HG02840 (cell line): ENCODE results near the gene OR5AK2.
"Not testable (repeated sequence)": the region's sequence is repeated elsewhere in the genome, so short reads cannot be mapped to it uniquely, and the experiment has no call there.

Source experiments
- ATAC-seq: cut with Tn5 transposase; IDR thresholded peaks from one replicate; pipeline ENCODE4 v1.9.1; 2021; ENCODE audit warnings: mild to moderate bottlenecking, moderate library complexity, moderate number of reproducible peaks; ENCODE audit not compliant: unreplicated experiment, low FRiP score

The OR5AK2 gene, protein sequence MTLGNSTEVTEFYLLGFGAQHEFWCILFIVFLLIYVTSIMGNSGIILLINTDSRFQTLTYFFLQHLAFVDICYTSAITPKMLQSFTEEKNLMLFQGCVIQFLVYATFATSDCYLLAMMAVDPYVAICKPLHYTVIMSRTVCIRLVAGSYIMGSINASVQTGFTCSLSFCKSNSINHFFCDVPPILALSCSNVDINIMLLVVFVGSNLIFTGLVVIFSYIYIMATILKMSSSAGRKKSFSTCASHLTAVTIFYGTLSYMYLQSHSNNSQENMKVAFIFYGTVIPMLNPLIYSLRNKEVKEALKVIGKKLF

DNA sequence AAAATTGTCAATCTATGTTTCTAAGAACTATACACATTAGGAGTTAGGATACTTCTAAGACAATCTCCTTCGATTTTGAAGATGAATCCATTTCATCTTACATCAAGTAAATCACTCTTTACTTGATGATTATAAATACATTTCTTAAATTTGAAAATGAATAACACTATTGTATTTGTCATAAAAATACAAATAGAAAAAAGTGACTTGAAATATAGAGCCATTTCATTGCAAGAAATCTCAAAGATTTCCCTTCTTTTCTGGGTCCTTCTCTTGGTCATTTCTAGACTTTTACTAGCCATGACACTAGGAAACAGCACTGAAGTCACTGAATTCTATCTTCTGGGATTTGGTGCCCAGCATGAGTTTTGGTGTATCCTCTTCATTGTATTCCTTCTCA lies at the start of gene OR5AK2:
Gene OR5AK2, plus strand, starts transcription at position 301 of the 400 bp plus-strand sequence. Its CDS starts 0 bp downstream, at position 301.
- ATAC-seq = no peak

GRCh38 chr11:56945526-56945925 lies 43.2 kb upstream of the OR5AK2 start:
- not testable (repeated sequence) for ATAC-seq

GRCh38 chr11:56948991-56949515 lies 39.7 kb upstream of the OR5AK2 start:
- ATAC-seq = no peak

DNA sequence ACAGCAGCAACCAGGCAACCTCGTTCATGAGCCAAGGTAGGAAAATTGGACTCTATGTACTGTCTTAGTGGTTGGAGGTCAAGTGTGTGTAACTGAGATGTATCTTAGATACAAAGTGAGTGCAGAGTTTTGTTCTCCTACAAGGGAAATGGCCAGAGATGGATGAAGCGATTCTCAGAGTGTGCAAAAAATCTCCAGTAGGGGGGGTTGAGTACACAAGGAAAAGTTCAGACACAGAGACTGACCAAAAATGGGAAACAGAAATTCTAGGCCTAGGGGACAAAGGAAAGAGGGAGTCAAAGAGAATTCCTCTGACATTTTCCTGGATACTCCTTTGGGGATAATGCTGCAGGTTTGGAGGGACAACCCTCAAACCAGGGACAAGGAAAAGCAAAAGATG lies 38.2 kb upstream of the OR5AK2 start:
- no peak for ATAC-seq

DNA sequence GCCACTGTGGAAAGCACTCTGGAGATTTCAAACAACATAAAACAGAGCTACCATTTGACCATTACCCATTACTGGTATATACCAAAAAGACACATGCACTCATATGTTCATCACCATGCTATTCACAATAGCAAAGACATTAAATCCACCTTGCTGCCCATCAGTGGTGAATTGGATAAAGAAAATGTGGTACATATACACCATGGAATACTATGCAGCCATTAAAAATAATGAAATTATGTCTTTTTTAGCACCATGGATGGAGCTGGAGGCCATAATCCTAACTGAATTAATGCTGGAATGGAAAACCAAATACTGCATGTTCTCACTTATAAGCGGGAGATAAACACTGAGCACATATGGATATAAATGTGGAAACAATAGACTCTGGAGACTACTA lies 34.8 kb upstream of the OR5AK2 start:
- ATAC-seq = not testable (repeated sequence)

- no peak for ATAC-seq
Measured at GRCh38 chr11:56961609-56962008, 27.1 kb upstream of the OR5AK2 start.

- no peak for ATAC-seq
Measured at GRCh38 chr11:56967726-56968125, 21.0 kb upstream of the OR5AK2 start.

GRCh38 chr11:56968524-56968923 lies 20.2 kb upstream of the OR5AK2 start:
- no peak for ATAC-seq

- no peak for ATAC-seq
Measured at GRCh38 chr11:56977314-56977713, 11.4 kb upstream of the OR5AK2 start.

- no peak for ATAC-seq
Measured at GRCh38 chr11:56990702-56991101, 2.0 kb downstream of the OR5AK2 start.

- no peak for ATAC-seq
Measured at GRCh38 chr11:56994532-56994931, 5.8 kb downstream of the OR5AK2 start.

DNA sequence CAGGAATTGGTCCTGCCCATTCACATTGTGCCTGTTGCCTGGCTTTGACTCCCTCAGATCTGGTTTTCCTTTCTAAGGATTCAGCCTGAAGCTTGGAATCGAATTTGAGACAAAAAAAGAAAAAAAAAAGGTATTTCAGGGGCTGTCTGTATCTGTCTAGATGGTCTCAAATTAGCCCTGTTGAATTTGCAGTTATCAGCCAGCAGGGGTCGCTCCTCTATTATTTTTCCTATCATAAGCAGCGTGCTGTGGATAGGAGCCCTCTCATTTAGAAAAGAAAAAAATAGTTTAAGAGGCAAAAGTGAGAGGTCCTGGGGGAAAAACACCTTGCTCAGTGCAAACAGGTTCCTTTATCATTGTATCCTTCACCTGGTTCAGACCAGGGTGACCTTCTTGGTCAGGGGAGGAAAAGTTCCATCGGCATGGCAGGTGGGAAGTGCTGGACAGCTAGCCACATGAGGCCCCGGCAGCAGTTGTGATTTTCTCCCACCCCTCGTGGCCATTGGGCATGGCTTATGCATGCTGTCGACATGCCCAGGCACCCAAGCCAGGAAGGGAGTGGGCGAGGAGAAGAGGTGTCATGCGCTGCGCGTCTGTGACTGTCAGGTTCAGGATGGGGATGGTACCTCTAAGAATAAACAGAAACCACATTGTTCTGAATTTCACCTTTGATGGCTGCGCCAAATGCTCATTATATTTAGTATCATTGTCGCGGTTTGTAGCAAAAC lies 13.1 kb downstream of the OR5AK2 start:
- no peak for ATAC-seq

GRCh38 chr11:57008373-57008772 lies 19.7 kb downstream of the OR5AK2 start:
- ATAC-seq = no peak

- no peak for ATAC-seq
Measured at GRCh38 chr11:57015679-57016078, 27.0 kb downstream of the OR5AK2 start.

- no peak for ATAC-seq
Measured at GRCh38 chr11:57031556-57031955, 42.8 kb downstream of the OR5AK2 start.
